Measurements from ENCODE around the gene TDRD1. TPM values are rescaled to one million over a fixed set of nuclear protein-coding genes. Genes with fewer than 3 reads are reported as not detected.

The TDRD1 gene
- total RNA-seq, 1 experiment from 2014 or later = not detected

GRCh38 chr10:114131094-114131493, 48.1 kb upstream of the TDRD1 start:
- H3K27ac ChIP-seq (ENCODE audit: low read depth, low read length) = no peak overlapping the region
- H3K4me2 ChIP-seq (ENCODE audit: low read length) = no peak overlapping the region
- no peaks in the 10 kb centered on the region for H3K27me3 ChIP-seq (ENCODE audit: insufficient read depth, low read length)
- H3K4me3 ChIP-seq (replicated peaks in 1 of 2; ENCODE audit: low read depth in 1 of 2, low read length in 2 of 2) = no peak overlapping the region
- RAD21 ChIA-PET (ENCODE audit: low non-redundant PET in 1 of 2, low total read pairs in 2 of 2, uncharacterized antibody in 2 of 2, unreplicated experiment in 2 of 2) = no interaction called here
- CTCF ChIA-PET = no interaction called here
- no peak overlapping the region for H2AFZ ChIP-seq (ENCODE audit: low read depth, low read length, poor library complexity, severe bottlenecking)
- no peak overlapping the region for H3K9ac ChIP-seq (ENCODE audit: low read length)
- POLR2A ChIA-PET = no interaction called here
- DNase-seq (ENCODE audit: low read depth, low spot score) (no peak), ATAC-seq (no peak)
- H4K20me1 ChIP-seq (ENCODE audit: insufficient read depth) = no peaks in the 10 kb centered on the region
- no peaks in the 10 kb centered on the region for H3K9me2 ChIP-seq (ENCODE audit: insufficient read depth)
- H3K79me2 ChIP-seq (ENCODE audit: insufficient read depth, low read length) = no peaks in the 10 kb centered on the region
- H3K36me3 ChIP-seq (ENCODE audit: control insufficient read depth in 1 of 2, insufficient read depth in 2 of 2, low read length in 2 of 2) = peaks cover 0 to 15% of the 10 kb centered on the region in 2 experiments; a peak in 3 of 4 replicates
- TF ChIP-seq CTCF (IDR thresholded peaks at IDR 0.05 in 2 of 3, conservative IDR thresholded peaks at IDR 0.05 in 1 of 3; ENCODE audit: borderline replicate concordance in 1 of 3, insufficient read depth in 1 of 3, low read depth in 2 of 3, low read length in 2 of 3) (no peak), ZFX (IDR thresholded peaks at IDR 0.05) (no peak), TCF7L2 (IDR thresholded peaks at IDR 0.05; ENCODE audit: borderline replicate concordance, extremely low read depth, insufficient read depth, insufficient read length) (no peak), ELF1 (IDR thresholded peaks at IDR 0.05; ENCODE audit: borderline replicate concordance, low read depth) (no peak), POLR2AphosphoS5 (IDR thresholded peaks at IDR 0.05; ENCODE audit: low read depth, low read length) (no peak), REST (IDR thresholded peaks at IDR 0.05; ENCODE audit: low read depth) (no peak), ATF3 (IDR thresholded peaks at IDR 0.05) (no peak), CBX3 (IDR thresholded peaks at IDR 0.05; ENCODE audit: low read depth) (no peak), ZNF274 (IDR thresholded peaks at IDR 0.05; ENCODE audit: low read depth, low read length) (no peak), ZBTB33 (IDR thresholded peaks at IDR 0.05; ENCODE audit: extremely low read depth, insufficient replicate concordance, low read length) (no peak), RAD21 (IDR thresholded peaks at IDR 0.05; ENCODE audit: low read depth) (no peak)
- no TSS peak for BruUV-seq (replicated peaks)
- no peaks in the 10 kb centered on the region for H3K4me1 ChIP-seq (ENCODE audit: control insufficient read depth in 1 of 2, insufficient read depth in 2 of 2, low read length in 2 of 2)
- H3K9me3 ChIP-seq (ENCODE audit: control insufficient read depth in 1 of 2, insufficient read depth in 1 of 2, low read depth in 1 of 2, low read length in 2 of 2) = no peaks in the 10 kb centered on the region
- intact Hi-C loops (cut with micrococcal nuclease) = no loop called here

All from HCT116 (cell line).